GM19238 (cell line): ENCODE measurements around the gene AMMECR1L.
"Not testable (repeated sequence)": the region's sequence is repeated elsewhere in the genome, so short reads cannot be mapped to it uniquely, and the experiment has no call there.

Experiments
- DNase-seq: peaks from one replicate; pipeline ENCODE4 v3.0.0; 2011; ENCODE audit warnings: low spot score; ENCODE audit not compliant: insufficient read length

AMMECR1L gene

DNA sequence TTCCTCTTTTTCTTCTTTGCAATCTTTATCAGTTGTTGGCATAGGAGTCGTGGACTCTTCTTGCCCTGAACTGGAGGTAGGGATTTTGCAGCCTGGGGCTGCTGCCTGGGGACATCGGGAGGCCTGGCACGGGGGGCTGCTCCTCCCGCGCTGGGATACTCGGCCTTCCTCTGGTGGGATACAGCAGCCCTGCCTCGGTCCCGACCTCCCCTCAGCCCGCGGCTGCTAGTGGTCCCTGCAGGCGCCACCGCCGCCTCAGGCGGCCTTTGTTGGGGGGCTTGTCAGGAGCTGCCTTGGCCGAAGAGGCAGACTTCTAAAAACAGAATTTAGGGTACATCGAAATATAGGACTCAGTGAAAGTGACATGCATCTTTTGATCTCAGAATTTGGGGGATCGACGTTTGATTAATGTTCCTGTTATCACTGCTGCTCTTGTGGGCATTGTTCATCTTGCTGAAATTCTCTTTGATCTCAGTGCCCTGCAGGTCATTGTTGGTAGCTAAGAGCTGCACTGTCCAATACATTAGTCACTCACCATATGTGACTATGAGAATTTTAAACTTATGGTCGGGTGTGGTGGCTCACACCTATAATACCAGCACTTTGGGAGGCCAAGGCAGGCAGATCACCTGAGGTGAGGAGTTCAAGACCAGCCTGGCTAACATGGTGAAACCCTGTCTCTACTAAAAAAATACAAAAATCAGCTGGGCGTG, 44.1 kb downstream of the AMMECR1L start:
- no peak for DNase-seq

DNA sequence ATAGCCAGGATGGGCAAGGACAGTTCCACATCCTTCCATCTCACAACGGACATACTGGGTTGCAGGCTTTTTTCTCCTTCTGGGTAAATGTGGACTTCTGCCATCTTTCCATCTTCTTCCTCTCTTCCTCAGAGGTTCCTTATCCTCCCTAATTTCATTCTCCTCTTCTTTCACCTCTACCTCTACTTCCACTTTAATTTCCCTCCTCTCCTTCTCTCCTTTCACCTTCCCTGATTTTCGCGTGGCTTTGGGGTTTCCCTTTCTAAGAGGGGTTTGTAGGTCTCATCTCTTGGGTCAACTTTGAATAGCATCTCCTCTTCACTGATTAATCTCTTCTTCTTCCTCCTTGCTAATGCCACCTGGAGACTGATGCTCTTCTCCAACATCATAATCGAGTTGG, 44.9 kb downstream of the AMMECR1L start:
- DNase-seq = no peak

DNA sequence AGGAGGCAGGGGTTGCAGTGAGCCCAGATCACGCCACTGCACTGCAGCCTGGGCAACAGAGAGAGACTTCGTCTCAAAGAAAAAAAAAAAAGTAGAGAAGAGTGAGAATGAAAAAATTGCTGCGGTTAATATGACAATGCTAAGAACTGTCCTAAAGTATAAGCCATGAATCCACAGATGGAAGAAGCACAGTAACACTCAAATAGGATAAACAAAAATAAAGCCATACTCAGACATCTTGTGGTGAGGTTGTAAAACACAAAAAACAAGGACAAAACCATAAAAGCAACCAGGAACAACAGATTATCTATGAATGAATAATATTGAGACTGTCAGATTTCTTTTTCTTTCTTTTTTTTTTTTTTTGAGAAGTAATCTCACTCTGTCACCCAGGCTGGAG, 50.8 kb downstream of the AMMECR1L start:
- no peak for DNase-seq

DNA sequence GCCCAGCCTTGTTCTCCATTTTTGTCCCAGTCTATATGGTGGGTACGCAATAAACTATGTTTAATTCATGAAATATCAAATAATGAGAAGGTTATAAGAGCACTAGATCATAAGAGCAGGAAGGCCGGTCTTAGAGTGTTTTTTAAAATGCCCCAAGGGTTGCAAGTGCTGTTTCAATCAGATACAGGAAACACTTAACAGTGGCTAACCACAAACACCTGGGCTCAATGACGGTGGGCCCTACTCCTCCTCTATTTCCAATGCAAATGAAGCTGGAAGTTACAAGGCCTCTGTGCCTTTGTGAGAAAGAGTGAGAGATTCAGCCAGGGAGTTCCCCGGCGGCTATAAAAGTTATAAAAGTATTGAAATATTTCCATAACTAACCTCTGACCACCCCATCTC, 55.9 kb downstream of the AMMECR1L start:
- DNase-seq = peak; percentile 69

DNA sequence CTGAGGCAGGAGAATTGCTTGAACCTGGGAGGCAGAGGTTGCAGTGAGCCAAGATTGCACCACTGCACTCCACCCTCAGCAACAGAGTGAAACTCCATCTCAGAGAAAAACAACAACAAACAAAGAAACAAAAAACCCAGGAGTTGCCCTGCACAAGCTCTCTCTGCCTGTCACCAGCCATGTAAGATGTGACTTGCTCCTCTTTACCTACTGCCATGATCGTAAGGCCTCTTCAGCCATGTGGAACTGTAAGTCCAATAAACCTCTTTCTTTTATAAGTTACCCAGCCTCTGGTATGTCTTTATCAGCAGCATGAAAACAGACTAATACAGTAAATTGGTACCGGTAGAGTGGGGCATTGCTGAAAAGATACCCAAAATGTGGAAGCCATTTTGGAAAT, 59.0 kb downstream of the AMMECR1L start:
- not testable (repeated sequence) for DNase-seq

DNA sequence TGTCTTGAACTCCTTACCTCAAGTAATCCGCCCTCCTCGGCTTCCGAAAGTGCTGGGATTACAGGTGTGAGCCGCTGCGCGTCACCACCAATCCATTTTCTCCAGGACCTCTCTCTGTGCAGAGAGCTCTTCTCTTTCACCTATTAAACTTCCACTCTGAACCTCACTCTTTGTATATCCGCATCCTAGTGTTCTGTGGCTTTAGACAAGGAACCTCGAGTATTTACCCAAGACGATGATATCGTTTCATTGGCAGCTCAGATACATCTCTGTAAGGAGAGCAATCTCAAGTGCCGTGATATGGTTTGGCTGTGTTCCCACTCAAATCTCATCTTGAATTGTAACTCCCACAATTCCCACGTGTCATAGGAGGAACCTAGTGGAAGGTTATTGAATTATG, 59.7 kb downstream of the AMMECR1L start:
- no peak for DNase-seq

DNA sequence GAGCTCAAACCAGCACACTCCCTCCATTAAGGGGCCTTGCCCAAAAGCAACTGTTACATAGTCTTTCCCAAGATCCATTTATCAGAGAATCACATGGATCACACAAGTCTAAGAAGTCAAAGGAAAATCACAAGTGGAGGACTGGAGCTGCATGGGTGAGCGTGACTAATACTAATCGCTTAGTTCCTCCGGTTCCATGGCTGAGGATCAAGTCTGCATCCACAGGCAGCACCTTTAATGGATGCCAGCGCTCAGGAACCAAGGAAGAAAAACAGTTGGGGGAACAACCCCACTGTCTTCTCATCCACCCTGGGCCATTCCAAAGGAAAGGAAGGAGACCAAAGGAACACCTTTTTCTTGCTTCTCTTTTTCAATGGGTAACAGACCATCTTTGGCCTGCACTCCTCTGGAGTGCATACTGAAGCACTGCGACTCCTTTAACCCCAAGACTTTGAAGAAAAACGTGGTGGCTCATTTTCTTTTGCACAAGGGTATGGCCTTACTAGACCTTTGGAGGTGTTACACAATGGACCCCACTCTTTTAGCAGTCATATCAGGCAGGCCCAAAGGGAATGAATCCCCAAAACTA, 65.6 kb downstream of the AMMECR1L start:
- no peak for DNase-seq

DNA sequence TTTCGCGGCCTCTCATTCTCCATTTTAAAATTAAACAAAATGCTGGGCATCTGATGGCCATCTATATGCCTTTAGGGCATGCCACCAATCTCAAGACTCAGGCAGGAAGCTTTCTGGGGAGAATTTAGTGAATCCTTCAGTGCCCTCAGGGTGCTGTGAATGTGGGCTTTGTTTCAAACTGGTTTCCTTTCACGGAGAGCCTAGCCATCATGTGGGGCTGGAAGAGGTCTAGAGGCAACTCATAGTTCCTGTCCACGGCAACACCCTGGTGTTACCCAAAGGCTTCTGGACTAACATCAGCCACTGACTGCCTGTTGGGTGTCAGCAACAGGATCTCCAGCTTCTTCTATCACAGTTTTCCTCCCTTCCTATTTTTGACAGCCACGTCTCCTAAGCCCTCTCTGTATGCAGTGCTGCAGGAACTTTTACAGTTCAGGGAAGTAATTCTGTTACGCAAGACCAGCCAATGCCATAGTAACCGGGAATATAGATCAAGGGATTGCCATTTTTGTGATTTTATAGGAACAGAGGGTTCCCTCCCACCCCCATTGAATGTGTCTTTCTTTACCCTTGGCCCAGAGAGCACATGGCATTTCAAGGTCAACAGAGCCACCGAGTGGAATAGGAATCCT, 66.8 kb downstream of the AMMECR1L start:
- DNase-seq = no peak

DNA sequence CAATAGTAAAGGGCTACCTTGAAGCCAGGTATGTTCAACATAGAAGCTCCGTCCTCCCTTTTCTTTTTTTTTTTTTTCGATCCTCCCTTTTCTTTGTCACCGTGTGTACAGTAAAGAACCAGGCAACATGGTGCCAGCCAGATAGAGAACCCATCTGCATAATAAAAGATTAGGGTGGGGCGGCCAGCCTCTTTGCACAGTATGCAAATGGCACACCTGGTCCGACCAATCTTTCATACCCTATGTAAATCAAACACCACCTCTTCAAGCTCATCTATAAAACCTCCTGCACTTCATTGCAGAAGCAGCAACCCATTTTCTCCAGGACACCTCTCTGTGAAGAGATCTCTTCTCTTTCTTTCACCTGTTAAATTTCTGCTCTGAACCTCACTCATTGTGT, 67.5 kb downstream of the AMMECR1L start:
- no peak for DNase-seq

DNA sequence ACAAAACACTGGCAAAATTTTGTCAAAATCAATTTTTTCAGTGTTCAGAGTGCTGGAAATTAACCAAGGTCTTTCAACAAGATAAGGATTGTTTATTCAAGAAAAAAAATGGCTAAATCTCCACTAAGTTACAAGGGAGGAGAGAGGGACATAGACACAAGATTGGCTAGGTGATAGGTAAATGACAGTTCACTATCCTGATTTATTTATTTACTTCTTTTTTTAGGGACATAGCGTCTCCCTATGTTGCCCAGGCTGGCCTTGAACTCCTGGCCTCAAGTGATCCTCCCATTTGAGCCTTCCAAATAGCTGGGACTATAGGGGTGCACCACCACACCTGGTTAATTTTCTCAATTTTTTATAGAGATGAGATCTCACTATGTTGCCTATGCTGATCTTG, 71.1 kb downstream of the AMMECR1L start:
- DNase-seq = no peak

DNA sequence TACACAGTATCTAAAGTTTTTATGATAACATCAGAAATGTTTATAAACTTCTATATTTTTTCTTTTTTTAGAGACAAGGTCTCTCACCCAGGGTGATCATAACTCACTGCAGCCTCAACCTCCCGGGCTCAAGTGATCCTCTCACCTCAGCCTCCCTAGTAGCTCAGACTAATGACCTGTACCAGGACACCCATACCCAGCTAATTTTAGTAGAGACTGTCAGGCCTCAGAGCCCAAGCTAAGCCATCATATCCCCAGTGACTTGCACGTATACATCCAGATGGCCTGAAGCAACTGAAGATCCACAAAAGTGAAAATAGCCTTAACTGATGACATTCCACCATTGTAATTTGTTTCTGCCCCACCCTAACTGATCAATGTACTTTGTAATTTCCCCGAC, 73.3 kb downstream of the AMMECR1L start:
- not testable (repeated sequence) for DNase-seq
